Endothelial cell of umbilical vein (primary cell): ENCODE results near the gene C2orf81. TPM values are rescaled to one million over a fixed set of nuclear protein-coding genes. Genes with fewer than 3 reads are reported as not detected.

Source experiments
- BruUV-seq: library from RNA; stranded (reverse); fragments of 400-500 nt; replicated peaks from 2 replicates; lab custom pipeline; 2021; lab: Mats Ljungman, UMichigan
- CTCF ChIA-PET: fragments of 300-600, 350-600 bp; sonication (Branson Sonifier 250); formaldehyde crosslinking; loops from one replicate; lab custom pipeline; 2021; ENCODE audit warnings: antibody characterized with exemption, inconsistent platforms; lab: Charles Lee
- POLR2A ChIA-PET: fragments of 300-600, 350-600 bp; sonication (Branson Sonifier 250); formaldehyde crosslinking; loops from one replicate; lab custom pipeline; 2021; ENCODE audit warnings: antibody characterized with exemption, inconsistent platforms; lab: Charles Lee
- DNase-seq: peaks from one replicate; pipeline ENCODE4 v3.0.0-alpha.2; 2011; ENCODE audit warnings: low read depth, low spot score
- FAIRE-seq: peaks from 2 replicates; lab custom pipeline; 2011; peaks lifted over from hg19 to GRCh38; lab: Jason Lieb, UNC
- H2AFZ ChIP-seq: 2 replicates; pipeline ENCODE4 v1.6.0; 2012; ENCODE audit warnings: low read depth, low read length, control low read depth, inconsistent platforms
- H3K27ac ChIP-seq: 2 replicates; pipeline ENCODE4 v1.5.1; 2011; ENCODE audit warnings: low read depth, mild to moderate bottlenecking, control low read depth, low read length, moderate library complexity; ENCODE audit not compliant: insufficient read depth
- H3K27me3 ChIP-seq, 2 experiments: 2 replicates each; pipeline versions ENCODE4 v1.6.0 to v1.6.1; 2011; ENCODE audit warnings: low read length in 2 of 2, mixed read lengths in 1 of 2; ENCODE audit not compliant: control insufficient read depth in 2 of 2, insufficient read depth in 2 of 2
- H3K36me3 ChIP-seq, 2 experiments: 2 replicates in 1 of 2; 3 replicates in 1 of 2; pipeline ENCODE4 v1.5.1; 2011; ENCODE audit warnings: low read length in 2 of 2, mild to moderate bottlenecking in 1 of 2, moderate library complexity in 1 of 2; ENCODE audit not compliant: control insufficient read depth in 2 of 2, insufficient read depth in 2 of 2; ENCODE audit errors: extremely low read depth in 1 of 2
- H3K4me1 ChIP-seq: 3 replicates; pipeline ENCODE4 v1.5.1; 2011; ENCODE audit warnings: mild to moderate bottlenecking, low read length; ENCODE audit not compliant: control insufficient read depth, insufficient read depth; ENCODE audit errors: extremely low read depth
- H3K4me2 ChIP-seq: 2 replicates; pipeline ENCODE4 v1.6.1; 2011; ENCODE audit warnings: low read length, control low read depth, mixed read lengths; ENCODE audit not compliant: insufficient read depth
- H3K4me3 ChIP-seq, 3 experiments: fragments of 200-600 bp in 1 of 3; sonication (generic), shearing (Covaris generic) in 1 of 3; replicated peaks in 1 of 3; 2 replicates each; pipeline ENCODE4 v1.5.1; 2011 to 2016; ENCODE audit warnings: control low read depth in 3 of 3, low read length in 3 of 3, mild to moderate bottlenecking in 2 of 3, inconsistent platforms in 1 of 3, low read depth in 1 of 3, moderate library complexity in 1 of 3; ENCODE audit not compliant: insufficient read depth in 1 of 3
- H3K79me2 ChIP-seq: 2 replicates; pipeline ENCODE4 v1.6.0; 2012; ENCODE audit warnings: low read length, inconsistent platforms; ENCODE audit not compliant: control insufficient read depth, insufficient read depth
- H3K9ac ChIP-seq: replicated peaks from 2 replicates; pipeline ENCODE3; 2011; ENCODE audit warnings: low read length, control low read depth; ENCODE audit not compliant: insufficient read depth; ENCODE audit errors: extremely low read depth
- H3K9me1 ChIP-seq: replicated peaks from 3 replicates; pipeline ENCODE4 v1.6.0; 2011; ENCODE audit warnings: mild to moderate bottlenecking, low read length; ENCODE audit not compliant: control insufficient read depth, insufficient read depth; ENCODE audit errors: extremely low read depth
- H3K9me3 ChIP-seq: replicated peaks from 2 replicates; pipeline ENCODE4 v1.5.1; 2012; ENCODE audit warnings: low read length, inconsistent platforms; ENCODE audit not compliant: control insufficient read depth, insufficient read depth
- H4K20me1 ChIP-seq: replicated peaks from 2 replicates; pipeline ENCODE3; 2011; ENCODE audit warnings: mild to moderate bottlenecking, low read length; ENCODE audit not compliant: control insufficient read depth, insufficient read depth; ENCODE audit errors: extremely low read depth
- FOS ChIP-seq: IDR thresholded peaks from 2 replicates; pipeline ENCODE4 v1.6.1; 2011; ENCODE audit warnings: mild to moderate bottlenecking, low read length, moderate library complexity, borderline replicate concordance; ENCODE audit not compliant: insufficient read depth
- JUN ChIP-seq: IDR thresholded peaks from 2 replicates; pipeline ENCODE4 v1.6.1; 2011; ENCODE audit warnings: borderline replicate concordance, low read depth; ENCODE audit not compliant: insufficient read length, insufficient read depth
- POLR2A ChIP-seq: IDR thresholded peaks from 2 replicates; pipeline ENCODE4 v1.6.1; 2012; ENCODE audit warnings: low read depth, mild to moderate bottlenecking, control low read depth, low read length
- dilution Hi-C: fragments of 300-500 bp; cut with MboI; formaldehyde crosslinking; loops from one replicate; pipeline ENCODE4 v1.15.0; 2019; ENCODE audit warnings: low sequenced_read_pairs; ENCODE audit not compliant: extremely low pct_ligation_motif_present
- intact Hi-C: fragments of 100-400 bp; cut with micrococcal nuclease; formaldehyde crosslinking; loops from one replicate; pipeline ENCODE4 v1.10.0; 2022
- polyA plus RNA-seq, 4 experiments: library from polyadenylated mRNA; depleted of rRNA in 3 of 4; stranded (reverse) in 3 of 4; unstranded in 1 of 4; fragments of >200 nt; gene quantifications; 2 replicates each; pipeline versions ENCODE4 v1.2.1 to v1.2.3, GENCODE V29; 2011 to 2012; ENCODE audit warnings: missing spikeins in 1 of 4
- total RNA-seq: library from RNA; stranded (reverse); gene quantifications from 2 replicates; pipeline ENCODE4 v1.2.3, GENCODE V29; 2021
- TF ChIP-seq, protein P1 (sequence below): IDR thresholded peaks from 2 replicates; pipeline ENCODE4 v1.6.1; 2011; ENCODE audit not compliant: insufficient read depth, insufficient read length

C2orf81 gene
- total and polyA plus RNA-seq, 2 donors (not counting 3 experiments of a cell fraction or from before 2014, with no cell fraction given): 0.17 to 0.71 TPM

DNA sequence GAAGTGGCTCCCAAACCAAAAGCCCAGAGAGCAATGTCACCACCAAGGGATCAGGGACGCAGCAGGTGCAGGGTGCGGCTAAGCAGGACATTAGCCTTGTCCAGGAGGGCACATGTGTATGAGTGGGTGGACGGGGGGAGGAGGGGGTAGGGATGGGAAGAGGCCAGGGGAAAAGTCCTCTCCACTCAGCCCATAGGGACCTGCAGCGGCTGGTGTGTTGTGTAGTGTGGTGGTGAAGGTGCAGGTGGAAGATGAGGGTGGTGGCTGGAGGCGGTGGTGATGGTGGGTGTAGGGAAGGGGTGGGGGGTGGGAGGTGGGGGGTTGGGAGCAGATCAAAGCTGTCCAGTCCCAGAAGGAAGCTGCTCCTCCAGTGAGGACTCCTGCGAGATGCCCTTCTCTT, 3.7 kb downstream of the C2orf81 start:
- TF ChIP-seq, protein P1, sequence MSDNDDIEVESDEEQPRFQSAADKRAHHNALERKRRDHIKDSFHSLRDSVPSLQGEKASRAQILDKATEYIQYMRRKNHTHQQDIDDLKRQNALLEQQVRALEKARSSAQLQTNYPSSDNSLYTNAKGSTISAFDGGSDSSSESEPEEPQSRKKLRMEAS: no peak
- TF ChIP-seq JUN (no peak), POLR2A (no peak)
- no peaks in the 10 kb centered on the region for H4K20me1 ChIP-seq
- H3K27me3 ChIP-seq: peaks cover 30 to 41% of the 10 kb centered on the region in 2 experiments
- intact Hi-C loops (no loop called here), dilution Hi-C loops (no loop called here)
- FAIRE-seq: no peak
- no peaks in the 10 kb centered on the region for H3K36me3 ChIP-seq
- no peaks in the 10 kb centered on the region for H3K79me2 ChIP-seq
- DNase-seq: no peak
- no peak overlapping the region for H3K4me3 ChIP-seq
- H3K9me1 ChIP-seq: no peaks in the 10 kb centered on the region
- no peak overlapping the region for H3K27ac ChIP-seq
- no peaks in the 10 kb centered on the region for H3K9me3 ChIP-seq
- H3K9ac ChIP-seq: no peak overlapping the region
- BruUV-seq: no TSS peak
- no peak overlapping the region for H3K4me2 ChIP-seq
- POLR2A ChIA-PET: no interaction called here
- H2AFZ ChIP-seq: no peak overlapping the region
- CTCF ChIA-PET: interaction anchor here (1.7 kb wide), 1 partner anchor 26 kb away, joined by 5 read pairs; no protein-coding TSS in a partner anchor
- H3K4me1 ChIP-seq: peaks cover 15% of the 10 kb centered on the region

DNA sequence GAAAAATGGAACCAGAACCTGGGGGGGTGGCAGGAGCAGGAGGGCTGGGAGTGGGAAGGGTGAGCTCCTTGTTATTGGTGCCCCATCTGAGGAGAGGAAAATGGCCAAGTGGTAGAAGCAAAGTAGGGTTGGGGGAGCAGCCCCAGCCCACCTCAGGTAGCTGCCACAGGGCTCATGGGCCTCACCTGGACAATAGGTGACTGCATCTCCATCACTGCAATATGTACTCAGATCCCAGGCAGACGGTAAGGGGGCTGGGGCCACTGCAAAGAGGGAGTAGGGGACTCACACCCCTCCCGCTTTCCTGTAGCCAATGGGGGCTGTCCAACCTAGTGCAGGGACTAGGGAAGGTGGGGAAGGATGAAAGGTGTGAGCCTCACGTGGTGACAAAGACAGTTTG, 4.2 kb downstream of the C2orf81 start:
- BruUV-seq: no TSS peak
- CTCF ChIA-PET: no interaction called here
- Histone ChIP-seq H3K9me1 (no peaks in the 10 kb centered on the region), H3K27me3 (peaks cover 32 to 42% of the 10 kb centered on the region in 2 experiments), H3K4me3 (no peak overlapping the region), H3K79me2 (no peaks in the 10 kb centered on the region), H2AFZ (no peak overlapping the region), H3K36me3 (no peaks in the 10 kb centered on the region), H3K9me3 (no peaks in the 10 kb centered on the region), H3K9ac (no peak overlapping the region), H3K27ac (no peak overlapping the region), H3K4me1 (peaks cover 14% of the 10 kb centered on the region), H4K20me1 (no peaks in the 10 kb centered on the region), H3K4me2 (no peak overlapping the region)
- no peak for DNase-seq
- dilution Hi-C loops: no loop called here
- POLR2A ChIA-PET: no interaction called here
- no peak for FAIRE-seq
- intact Hi-C loops: no loop called here
- no peak for TF ChIP-seq FOS
- no peak for TF ChIP-seq JUN
